Measurements from ENCODE around the gene SLC44A1. TPM values are rescaled to one million over a fixed set of nuclear protein-coding genes. Genes with fewer than 3 reads are reported as not detected.

Gene SLC44A1
- total and polyA plus RNA-seq, 2 of the 13 experiments (the other 11 are each of a cell fraction or from before 2014, with no cell fraction given) = 21.4 to 40.8 TPM

- no peak for TF ChIP-seq NFE2 (CRISPR knock-in tag; IDR thresholded peaks at IDR 0.05)
- TF ChIP-seq KLF11 (CRISPR knock-in tag; IDR thresholded peaks at IDR 0.05) = peak; percentile 71; the same call in 1 of the 2 replicates
- TF ChIP-seq, protein P1, sequence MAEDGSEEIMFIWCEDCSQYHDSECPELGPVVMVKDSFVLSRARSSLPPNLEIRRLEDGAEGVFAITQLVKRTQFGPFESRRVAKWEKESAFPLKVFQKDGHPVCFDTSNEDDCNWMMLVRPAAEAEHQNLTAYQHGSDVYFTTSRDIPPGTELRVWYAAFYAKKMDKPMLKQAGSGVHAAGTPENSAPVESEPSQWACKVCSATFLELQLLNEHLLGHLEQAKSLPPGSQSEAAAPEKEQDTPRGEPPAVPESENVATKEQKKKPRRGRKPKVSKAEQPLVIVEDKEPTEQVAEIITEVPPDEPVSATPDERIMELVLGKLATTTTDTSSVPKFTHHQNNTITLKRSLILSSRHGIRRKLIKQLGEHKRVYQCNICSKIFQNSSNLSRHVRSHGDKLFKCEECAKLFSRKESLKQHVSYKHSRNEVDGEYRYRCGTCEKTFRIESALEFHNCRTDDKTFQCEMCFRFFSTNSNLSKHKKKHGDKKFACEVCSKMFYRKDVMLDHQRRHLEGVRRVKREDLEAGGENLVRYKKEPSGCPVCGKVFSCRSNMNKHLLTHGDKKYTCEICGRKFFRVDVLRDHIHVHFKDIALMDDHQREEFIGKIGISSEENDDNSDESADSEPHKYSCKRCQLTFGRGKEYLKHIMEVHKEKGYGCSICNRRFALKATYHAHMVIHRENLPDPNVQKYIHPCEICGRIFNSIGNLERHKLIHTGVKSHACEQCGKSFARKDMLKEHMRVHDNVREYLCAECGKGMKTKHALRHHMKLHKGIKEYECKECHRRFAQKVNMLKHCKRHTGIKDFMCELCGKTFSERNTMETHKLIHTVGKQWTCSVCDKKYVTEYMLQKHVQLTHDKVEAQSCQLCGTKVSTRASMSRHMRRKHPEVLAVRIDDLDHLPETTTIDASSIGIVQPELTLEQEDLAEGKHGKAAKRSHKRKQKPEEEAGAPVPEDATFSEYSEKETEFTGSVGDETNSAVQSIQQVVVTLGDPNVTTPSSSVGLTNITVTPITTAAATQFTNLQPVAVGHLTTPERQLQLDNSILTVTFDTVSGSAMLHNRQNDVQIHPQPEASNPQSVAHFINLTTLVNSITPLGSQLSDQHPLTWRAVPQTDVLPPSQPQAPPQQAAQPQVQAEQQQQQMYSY (CRISPR knock-in tag; IDR thresholded peaks at IDR 0.05) = peak; percentile 62; the same call in 1 of the 2 replicates
- no peak for TF ChIP-seq SOX6 (IDR thresholded peaks at IDR 0.05)
- TF ChIP-seq SOX6 (CRISPR knock-in tag; IDR thresholded peaks at IDR 0.05) = peak; percentile 82
- TF ChIP-seq ZNF792 (CRISPR knock-in tag; IDR thresholded peaks at IDR 0.05) = peak; percentile 93
- TF ChIP-seq, protein P2, sequence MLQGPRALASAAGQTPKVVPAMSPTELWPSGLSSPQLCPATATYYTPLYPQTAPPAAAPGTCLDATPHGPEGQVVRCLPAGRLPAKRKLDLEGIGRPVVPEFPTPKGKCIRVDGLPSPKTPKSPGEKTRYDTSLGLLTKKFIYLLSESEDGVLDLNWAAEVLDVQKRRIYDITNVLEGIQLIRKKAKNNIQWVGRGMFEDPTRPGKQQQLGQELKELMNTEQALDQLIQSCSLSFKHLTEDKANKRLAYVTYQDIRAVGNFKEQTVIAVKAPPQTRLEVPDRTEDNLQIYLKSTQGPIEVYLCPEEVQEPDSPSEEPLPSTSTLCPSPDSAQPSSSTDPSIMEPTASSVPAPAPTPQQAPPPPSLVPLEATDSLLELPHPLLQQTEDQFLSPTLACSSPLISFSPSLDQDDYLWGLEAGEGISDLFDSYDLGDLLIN (CRISPR knock-in tag; IDR thresholded peaks at IDR 0.05; ENCODE audit: borderline replicate concordance) = 0 out of 2 replicates have a peak, but pooled peaks have one; percentile 37
- TF ChIP-seq ZKSCAN1 (IDR thresholded peaks at IDR 0.05; ENCODE audit: low read length) = peak; percentile 74
- peak; percentile 59; the same call in 1 of the 2 replicates for TF ChIP-seq ZNF143 (CRISPR knock-in tag; IDR thresholded peaks at IDR 0.05)
- peak; percentile 90 for TF ChIP-seq HOXD1 (CRISPR knock-in tag; IDR thresholded peaks at IDR 0.05)
- no peak for TF ChIP-seq SRSF9 (IDR thresholded peaks at IDR 0.05; ENCODE audit: borderline replicate concordance, insufficient read depth, low read depth, low read length, poor library complexity, severe bottlenecking)
- peak; percentile 61 for TF ChIP-seq CSRNP1 (CRISPR knock-in tag; IDR thresholded peaks at IDR 0.05)
- 0 out of 2 replicates have a peak, but pooled peaks have one; percentile 77 for TF ChIP-seq ZNF234 (CRISPR knock-in tag; conservative IDR thresholded peaks at IDR 0.05)
- TF ChIP-seq ZNF224 (CRISPR knock-in tag; IDR thresholded peaks at IDR 0.05) = 0 out of 2 replicates have a peak, but pooled peaks have one; percentile 86
- peak; percentile 94 for TF ChIP-seq ZNF589 (CRISPR knock-in tag; conservative IDR thresholded peaks at IDR 0.05)
- peak; percentile 94; the same call in 1 of the 2 replicates for TF ChIP-seq ZSCAN21 (CRISPR knock-in tag; IDR thresholded peaks at IDR 0.05; ENCODE audit: borderline replicate concordance)
- TF ChIP-seq SNAPC5 (CRISPR knock-in tag; IDR thresholded peaks at IDR 0.05; ENCODE audit: borderline replicate concordance) = peak; percentile 68; the same call in 1 of the 2 replicates
- TF ChIP-seq SALL1 (CRISPR knock-in tag; IDR thresholded peaks at IDR 0.05) = peak; percentile 99
Measured at GRCh38 chr9:105244003-105244733, at the start of gene SLC44A1 (continued).
